NCI-H345 treated with DMSO at 0.1 percent for 48 hours (cell line): ENCODE measurements around the gene ACSL3.
"Not testable (repeated sequence)": the region's sequence is repeated elsewhere in the genome, so short reads cannot be mapped to it uniquely, and the experiment has no call there.

Experiments
- DNase-seq: peaks from one replicate; lab custom pipeline; 2025; ENCODE audit not compliant: unreplicated experiment; lab: John Stamatoyannopoulos, UW

Gene ACSL3

GRCh38 chr2:222851956-222852617, 8.7 kb upstream of the ACSL3 start:
- DNase-seq = no peak

GRCh38 chr2:222854773-222855700, 5.8 kb upstream of the ACSL3 start:
- DNase-seq = no peak

- DNase-seq = peak; percentile 40
These were observed 837 bp upstream of the ACSL3 start for GRCh38 chr2:222859786-222860612.

- no peak for DNase-seq
These were observed 722 bp downstream of the ACSL3 start for GRCh38 chr2:222861411-222862105.

- DNase-seq = no peak
These were observed 1.5 kb downstream of the ACSL3 start for GRCh38 chr2:222862106-222862908.

- DNase-seq = no peak
These were observed 2.2 kb downstream of the ACSL3 start for GRCh38 chr2:222862909-222863544.

- no peak for DNase-seq
These were observed 3.5 kb downstream of the ACSL3 start for GRCh38 chr2:222864296-222864695.

GRCh38 chr2:222865301-222865700, 4.5 kb downstream of the ACSL3 start:
- no peak for DNase-seq

- DNase-seq = no peak
These were observed 5.6 kb downstream of the ACSL3 start for GRCh38 chr2:222866358-222866960.

- DNase-seq = not testable (repeated sequence)
These were observed 7.9 kb downstream of the ACSL3 start for GRCh38 chr2:222868560-222869251.

- no peak for DNase-seq
These were observed 8.4 kb downstream of the ACSL3 start for GRCh38 chr2:222869252-222869560.

- no peak for DNase-seq
These were observed 10.5 kb downstream of the ACSL3 start for GRCh38 chr2:222871291-222871690.

- no peak for DNase-seq
These were observed 11.7 kb downstream of the ACSL3 start for GRCh38 chr2:222872551-222872950.

- no peak for DNase-seq
These were observed 14.6 kb downstream of the ACSL3 start for GRCh38 chr2:222875482-222875881.

GRCh38 chr2:222876947-222877346, 16.1 kb downstream of the ACSL3 start:
- no peak for DNase-seq

- no peak for DNase-seq
These were observed 16.9 kb downstream of the ACSL3 start for GRCh38 chr2:222877556-222878300.

GRCh38 chr2:222878301-222878876, 17.6 kb downstream of the ACSL3 start:
- no peak for DNase-seq
